Small intestine (tissue), 7 donors: ENCODE data around the gene ARHGAP24. TPM values are rescaled to one million over a fixed set of nuclear protein-coding genes. Genes with fewer than 3 reads are reported as not detected.

Experiments used
- DNase-seq, 2 donors: peaks; one replicate each; pipeline versions ENCODE4 v3.0.0 to v3.0.0-alpha.2; 2013
- FAIRE-seq: peaks from 2 replicates; lab custom pipeline; 2012; peaks lifted over from hg19 to GRCh38; lab: Jason Lieb, UNC
- H3K27ac ChIP-seq, 3 donors: one replicate each; pipeline ENCODE4 v1.5.1; 2013; ENCODE audit warnings: low read length in 2 of 3, mild to moderate bottlenecking in 2 of 3, control low read depth in 1 of 3, inconsistent platforms in 1 of 3, low read depth in 1 of 3, moderate library complexity in 1 of 3
- H3K27me3 ChIP-seq, 3 donors: one replicate each; pipeline ENCODE4 v1.6.1; 2013; ENCODE audit warnings: low read length in 3 of 3, inconsistent platforms in 1 of 3; ENCODE audit not compliant: control insufficient read depth in 3 of 3, insufficient read depth in 3 of 3
- H3K36me3 ChIP-seq, 3 donors: one replicate each; pipeline ENCODE4 v1.6.1; 2013; ENCODE audit warnings: low read length in 3 of 3, inconsistent platforms in 1 of 3, low read depth in 1 of 3, mild to moderate bottlenecking in 1 of 3, moderate library complexity in 1 of 3; ENCODE audit not compliant: control insufficient read depth in 3 of 3, insufficient read depth in 2 of 3
- H3K4me1 ChIP-seq, 3 donors: one replicate each; pipeline ENCODE4 v1.6.1; 2013; ENCODE audit warnings: low read length in 2 of 3, inconsistent platforms in 1 of 3, low read depth in 1 of 3, mild to moderate bottlenecking in 1 of 3, moderate library complexity in 1 of 3; ENCODE audit not compliant: control insufficient read depth in 3 of 3, insufficient read depth in 2 of 3
- H3K4me3 ChIP-seq, 3 donors: one replicate each; pipeline ENCODE4 v1.5.1; 2013; ENCODE audit warnings: low read length in 3 of 3, control low read depth in 1 of 3, inconsistent platforms in 1 of 3, low read depth in 1 of 3, mild to moderate bottlenecking in 1 of 3, moderate library complexity in 1 of 3
- H3K9me3 ChIP-seq, 2 donors: one replicate each; pipeline ENCODE4 v1.6.1; 2013; ENCODE audit warnings: low read depth in 1 of 2, low read length in 1 of 2; ENCODE audit not compliant: control insufficient read depth in 2 of 2, insufficient read depth in 1 of 2
- WGBS, 3 donors: extraction: QIAGEN DNeasy Blood & Tissue Kit; methylation state at CpG; one replicate each; pipeline ENCODE4 v1.1.7; 2013; 5-methylcytosine and 5-hydroxymethylcytosine counted together
- polyA plus RNA-seq, 4 donors: library from polyadenylated mRNA; stranded (reverse) in 3 of 4; unstranded in 1 of 4; fragments of 200-250 nt in 3 of 4; fragments of 120-200 nt in 1 of 4; gene quantifications; one replicate each; pipeline versions ENCODE4 v1.2.1 to v1.2.3, GENCODE V29; 2013
- donor health status: healthy with polysubstance abuse.
- donor health status: control.
- donor health status: control.
- donor health status: Bipolar disorder and iron deficiency.
- donor health status: healthy.

Gene ARHGAP24
- polyA plus RNA-seq, 4 donors: 1.1 to 4.0 (median 3.8) TPM

DNA sequence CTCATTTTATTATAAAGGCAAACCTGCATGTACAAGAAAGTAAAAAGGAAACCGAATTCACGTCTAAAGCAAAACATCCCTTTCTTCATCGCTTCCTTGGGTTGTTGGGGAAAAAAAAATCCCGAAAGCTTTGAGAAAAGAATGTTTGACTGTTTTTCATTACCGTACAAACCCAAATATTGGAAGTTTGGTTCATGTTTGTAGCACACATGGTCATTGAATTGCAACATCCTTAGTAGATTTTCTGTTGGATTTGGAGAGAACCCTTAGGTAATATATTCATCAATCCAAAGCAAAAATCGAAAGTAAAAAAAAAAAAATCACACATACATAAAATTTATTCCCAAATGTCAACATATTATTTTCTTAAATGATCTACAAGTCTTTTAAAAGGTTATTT is 464.6 kb downstream of the ARHGAP24 start:
- DNase-seq (no peak), FAIRE-seq (no peak)
- no peak overlapping the region for H3K27ac ChIP-seq
- H3K4me1 ChIP-seq: peaks cover 0 to 4% (median 0%) of the 10 kb centered on the region in 3 donors
- H3K9me3 ChIP-seq: no peaks in the 10 kb centered on the region
- no peak overlapping the region for H3K4me3 ChIP-seq
- 84 to 92% (median 87%) methylated on average over 6 of the region's 6 CpGs for WGBS, 3 donors
- no peaks in the 10 kb centered on the region for H3K36me3 ChIP-seq
- no peaks in the 10 kb centered on the region for H3K27me3 ChIP-seq

DNA sequence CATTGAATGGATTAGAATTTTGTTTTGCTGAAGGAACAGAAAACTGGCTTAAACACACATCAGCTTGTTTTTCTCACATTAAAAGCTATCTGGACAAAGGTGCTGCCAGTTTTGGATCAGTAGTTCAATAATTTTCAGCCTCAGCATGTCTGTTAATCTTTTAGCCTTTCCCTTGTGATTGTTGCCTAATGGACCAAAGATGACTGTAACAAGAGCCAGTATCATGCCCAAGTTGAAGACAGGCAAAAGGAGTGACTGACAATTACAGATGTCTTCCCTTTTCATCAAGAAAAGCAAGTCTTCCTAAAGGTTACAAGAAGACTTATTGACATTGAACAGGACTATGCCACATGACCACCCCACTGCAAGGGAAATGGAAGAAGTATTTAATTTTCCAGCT is 465.2 kb downstream of the ARHGAP24 start:
- Histone ChIP-seq H3K27ac (no peak overlapping the region), H3K27me3 (no peaks in the 10 kb centered on the region), H3K4me1 (peaks cover 0 to 4% (median 0%) of the 10 kb centered on the region in 3 donors), H3K36me3 (no peaks in the 10 kb centered on the region), H3K4me3 (no peak overlapping the region), H3K9me3 (no peaks in the 10 kb centered on the region)
- DNase-seq: no peak
- FAIRE-seq: no peak

DNA sequence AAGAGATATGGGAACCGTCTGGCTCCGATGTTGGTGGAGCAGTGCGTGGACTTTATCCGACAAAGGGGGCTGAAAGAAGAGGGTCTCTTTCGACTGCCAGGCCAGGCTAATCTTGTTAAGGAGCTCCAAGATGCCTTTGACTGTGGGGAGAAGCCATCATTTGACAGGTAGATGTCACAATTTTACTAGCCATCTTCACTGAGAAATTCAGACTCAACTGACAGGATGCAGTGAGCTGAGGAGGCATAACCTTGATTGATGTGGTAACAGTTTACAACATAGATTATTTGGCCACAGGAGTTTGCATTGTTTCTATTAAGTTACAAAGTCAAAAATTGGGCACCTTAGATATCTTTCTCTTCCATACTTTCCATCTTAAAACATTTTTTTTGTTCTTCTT is 467.2 kb downstream of the ARHGAP24 start:
- Histone ChIP-seq H3K27ac (no peak overlapping the region), H3K9me3 (no peaks in the 10 kb centered on the region), H3K4me3 (no peak overlapping the region), H3K27me3 (no peaks in the 10 kb centered on the region), H3K36me3 (no peaks in the 10 kb centered on the region), H3K4me1 (peaks cover 0 to 4% (median 0%) of the 10 kb centered on the region in 3 donors)
- DNase-seq (no peak), FAIRE-seq (no peak)
- WGBS, 3 donors: 86 to 92% (median 87%) methylated on average over 5 of the region's 5 CpGs

DNA sequence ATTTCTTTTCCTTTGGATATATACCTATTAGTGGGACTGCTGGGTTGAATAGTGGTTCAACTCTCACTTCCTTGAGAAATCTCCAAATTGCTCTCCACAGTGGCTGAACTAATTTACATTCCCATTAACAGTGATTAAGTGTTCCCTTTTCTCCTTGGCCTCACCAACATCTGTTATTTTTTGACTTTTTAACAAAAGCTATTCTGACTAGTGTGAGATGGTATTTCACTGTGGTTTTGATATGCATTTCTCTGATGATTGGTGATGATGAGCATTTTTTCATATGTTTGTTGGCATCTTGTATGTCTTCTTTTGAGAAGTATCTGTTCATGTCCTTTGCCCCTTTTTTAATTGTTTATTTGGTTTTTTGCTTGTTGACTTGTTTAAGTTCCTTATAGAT is 471.9 kb downstream of the ARHGAP24 start:
- Histone ChIP-seq H3K4me1 (no peaks in the 10 kb centered on the region), H3K4me3 (no peak overlapping the region), H3K36me3 (no peaks in the 10 kb centered on the region), H3K27ac (no peak overlapping the region), H3K9me3 (no peaks in the 10 kb centered on the region), H3K27me3 (no peaks in the 10 kb centered on the region)
- no peak for DNase-seq
- no peak for FAIRE-seq

- Histone ChIP-seq H3K27me3 (no peaks in the 10 kb centered on the region), H3K4me3 (no peak overlapping the region), H3K4me1 (no peaks in the 10 kb centered on the region), H3K27ac (no peak overlapping the region), H3K9me3 (no peaks in the 10 kb centered on the region), H3K36me3 (no peaks in the 10 kb centered on the region)
- DNase-seq (no peak), FAIRE-seq (no peak)
- 92 to 93% (median 92%) methylated on average over 3 of the region's 3 CpGs for WGBS, 3 donors
Measured at GRCh38 chr4:85951099-85951498, 476.1 kb downstream of the ARHGAP24 start.

DNA sequence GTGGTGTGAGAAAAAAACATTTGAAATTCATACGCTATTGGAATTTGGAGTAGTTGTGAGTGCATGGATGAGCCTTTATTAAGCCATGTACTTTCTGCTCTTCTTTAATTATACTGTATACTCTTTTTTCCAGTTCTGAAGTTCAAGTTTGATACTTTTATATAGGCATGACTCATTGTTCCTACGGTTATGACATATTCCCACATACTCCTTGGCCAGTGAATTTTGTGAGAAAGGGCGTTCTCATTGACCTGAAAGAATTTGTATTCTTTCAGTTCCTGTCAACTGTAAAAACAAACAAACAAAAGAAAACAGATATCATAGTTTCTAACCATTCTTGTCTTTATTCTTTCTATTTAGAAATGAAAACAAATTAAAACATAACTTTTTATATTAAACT is 477.6 kb downstream of the ARHGAP24 start:
- Histone ChIP-seq H3K9me3 (no peaks in the 10 kb centered on the region), H3K4me3 (no peak overlapping the region), H3K27ac (no peak overlapping the region), H3K36me3 (no peaks in the 10 kb centered on the region), H3K4me1 (no peaks in the 10 kb centered on the region), H3K27me3 (no peaks in the 10 kb centered on the region)
- DNase-seq (peak in 1 of 2 donors; percentile 24), FAIRE-seq (peak; percentile 23)
- 71 to 76% (median 75%) methylated on average over 3 of the region's 3 CpGs for WGBS, 3 donors

DNA sequence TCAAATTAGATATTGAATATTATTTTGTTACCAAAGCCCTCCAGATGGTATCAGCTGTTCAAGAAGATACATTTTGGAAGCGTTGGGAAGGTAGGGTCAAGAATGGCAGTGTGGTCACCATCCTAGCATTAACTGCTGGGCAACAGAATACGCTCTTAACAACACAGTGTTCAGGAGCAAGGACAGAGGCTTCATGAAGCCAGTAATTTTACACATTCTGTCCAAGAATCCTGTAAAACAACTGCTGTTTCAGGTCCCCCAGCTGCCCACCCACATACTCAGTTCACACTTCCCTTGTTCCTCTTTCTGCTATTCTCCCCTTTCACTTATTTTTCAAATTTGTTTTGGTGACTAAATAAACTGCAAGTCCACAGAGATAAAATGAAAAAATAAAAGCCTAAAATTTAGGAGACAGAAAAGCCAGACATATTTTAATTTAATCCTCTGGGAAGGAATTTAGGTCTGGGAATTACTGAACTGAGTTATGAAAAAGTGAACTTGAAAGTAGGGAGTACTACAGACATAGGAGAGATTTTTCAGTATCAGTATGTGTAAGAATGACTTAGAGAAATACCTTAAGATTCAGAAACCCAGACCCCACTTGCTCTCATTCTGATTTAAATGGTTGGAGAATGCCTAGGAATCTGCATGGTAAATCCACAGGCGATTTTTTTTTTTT is 478.2 kb downstream of the ARHGAP24 start:
- no peak for FAIRE-seq
- 72 to 76% (median 75%) methylated on average over 3 of the region's 3 CpGs for WGBS, 3 donors

GRCh38 chr4:85953651-85954018 is 478.7 kb downstream of the ARHGAP24 start:
- no peak overlapping the region for H3K4me3 ChIP-seq
- 80 to 86% (median 84%) methylated on average over 3 of the region's 3 CpGs for WGBS, 3 donors
- no peaks in the 10 kb centered on the region for H3K27me3 ChIP-seq
- H3K4me1 ChIP-seq: no peaks in the 10 kb centered on the region
- no peak overlapping the region for H3K27ac ChIP-seq
- no peak for FAIRE-seq
- DNase-seq: peak in 1 of 2 donors; percentile 60
- no peaks in the 10 kb centered on the region for H3K9me3 ChIP-seq
- H3K36me3 ChIP-seq: no peaks in the 10 kb centered on the region

More for the DNA sequence above, 478.2 kb downstream of the ARHGAP24 start:
- no peaks in the 10 kb centered on the region for H3K9me3 ChIP-seq
- H3K27ac ChIP-seq: no peak overlapping the region
- H3K36me3 ChIP-seq: no peaks in the 10 kb centered on the region
- no peak for DNase-seq
- H3K27me3 ChIP-seq: no peaks in the 10 kb centered on the region
- H3K4me1 ChIP-seq: no peaks in the 10 kb centered on the region
- H3K4me3 ChIP-seq: no peak overlapping the region
